ENCODE measurements around the gene SCAP.

The SCAP gene

DNA sequence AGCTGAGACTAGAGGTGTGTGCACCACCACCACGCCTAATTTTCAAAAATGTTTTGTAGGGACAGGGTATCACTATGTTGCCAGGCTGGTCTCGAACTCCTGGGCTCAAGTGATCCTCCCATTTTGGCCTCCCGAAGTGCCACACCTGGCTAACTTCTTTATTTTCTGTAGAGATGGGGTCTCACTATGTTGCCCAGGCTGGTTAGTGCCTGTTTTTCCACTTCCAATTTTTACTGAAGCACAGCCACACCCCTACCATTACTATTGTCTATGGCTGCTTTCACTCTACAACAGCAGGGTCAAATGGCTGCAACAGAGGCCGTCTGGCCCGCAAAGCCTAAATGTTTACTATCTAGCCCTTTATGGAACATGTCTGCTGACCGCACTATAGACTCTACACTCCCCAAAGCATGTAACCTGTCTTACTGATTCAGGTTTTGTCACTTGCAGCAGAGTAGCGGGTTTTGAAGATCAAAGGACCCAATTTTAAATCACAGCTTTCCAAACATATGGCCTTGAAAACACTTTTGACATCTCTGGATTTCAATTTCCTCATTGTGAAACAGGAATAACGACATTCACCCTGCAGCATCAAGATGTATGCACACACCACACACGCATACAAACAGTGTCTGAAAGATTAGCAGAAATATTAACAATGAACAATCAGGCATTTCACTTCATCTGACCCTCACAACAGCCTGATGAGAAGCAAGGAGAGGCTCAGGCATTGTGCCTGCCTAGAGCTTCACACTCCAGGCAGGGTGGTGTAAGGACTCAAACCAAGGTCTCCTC is 46.1 kb downstream of the SCAP start:
- DNase-seq = no peak

DNA sequence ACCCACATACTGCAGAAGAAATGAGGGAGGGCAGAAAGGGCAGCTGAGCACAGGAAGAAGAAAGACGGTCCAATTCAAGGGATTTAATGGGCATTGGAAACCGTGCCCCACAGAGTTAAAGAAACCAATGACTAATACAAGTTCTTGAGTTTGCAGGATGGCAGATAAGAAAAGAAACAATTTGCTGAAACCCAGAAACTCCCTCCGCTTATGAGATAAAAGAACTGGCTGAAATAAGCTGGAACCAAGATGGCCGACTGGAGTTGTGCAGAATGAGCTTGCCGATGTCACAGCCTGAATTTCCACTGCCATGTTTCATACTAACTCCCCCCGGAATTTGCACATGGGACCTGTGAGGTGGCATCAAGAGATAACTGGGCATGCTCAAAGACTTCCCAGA is 47.1 kb downstream of the SCAP start:
- no peak for DNase-seq

GRCh38 chr3:47427866-47428265 is 47.9 kb downstream of the SCAP start:
- DNase-seq = no peak

DNA sequence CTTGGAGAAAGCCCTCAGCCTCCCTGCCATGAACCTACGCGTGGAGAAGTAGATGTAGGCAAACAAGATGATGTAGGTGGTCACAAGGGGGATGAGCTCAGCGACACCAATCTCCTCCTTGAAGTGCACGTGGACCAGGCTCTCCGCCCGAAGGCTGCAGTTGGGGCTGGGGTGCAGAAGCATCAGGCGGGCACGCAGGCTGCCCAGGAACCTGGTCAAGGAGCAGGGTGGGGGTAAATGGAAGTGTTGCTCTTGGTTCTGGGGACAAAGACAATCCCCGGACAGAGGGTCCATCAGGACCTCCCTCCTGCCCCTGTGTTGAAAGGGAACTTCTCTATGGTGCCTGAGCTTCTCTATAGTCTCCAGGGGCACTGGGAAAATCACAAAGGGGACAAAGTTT is 49.8 kb downstream of the SCAP start:
- DNase-seq = no peak

- no peak for DNase-seq
These were observed 50.4 kb downstream of the SCAP start for GRCh38 chr3:47425383-47425778.

GRCh38 chr3:47424434-47425382 is 51.0 kb downstream of the SCAP start:
- no peak for DNase-seq

DNA sequence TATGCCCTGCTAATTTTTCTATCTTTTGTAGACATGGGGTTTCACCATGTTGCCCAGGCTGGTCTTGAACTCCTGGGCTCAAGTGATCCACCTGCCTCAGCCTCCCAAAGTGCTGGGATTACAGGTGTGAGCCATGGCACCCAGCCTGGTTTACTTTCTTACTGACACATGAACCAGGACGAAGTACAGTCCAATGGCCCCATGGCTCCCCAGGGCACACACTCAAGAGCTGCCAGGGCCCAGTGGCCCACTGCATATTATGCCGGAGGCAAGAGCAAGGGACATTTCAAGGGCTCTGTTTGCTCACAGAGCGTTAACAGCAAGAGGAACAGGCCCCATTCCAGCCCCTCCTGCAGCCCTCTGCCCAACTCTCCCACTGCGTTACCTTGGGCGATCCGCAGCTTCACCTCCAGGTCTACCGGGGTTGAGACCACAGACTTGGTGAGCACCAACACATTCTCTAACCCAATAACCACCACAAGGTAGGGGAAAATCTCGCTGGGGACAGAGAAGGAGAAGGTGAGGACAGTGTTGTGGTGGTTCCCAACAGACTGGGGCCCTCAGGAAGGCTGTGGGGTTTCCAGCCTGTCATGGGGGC is 52.1 kb downstream of the SCAP start:
- DNase-seq = no peak

GRCh38 chr3:47422743-47423142 is 53.0 kb downstream of the SCAP start:
- no peak for DNase-seq

- no peak for DNase-seq
These were observed 53.7 kb downstream of the SCAP start for GRCh38 chr3:47421741-47422649.

DNA sequence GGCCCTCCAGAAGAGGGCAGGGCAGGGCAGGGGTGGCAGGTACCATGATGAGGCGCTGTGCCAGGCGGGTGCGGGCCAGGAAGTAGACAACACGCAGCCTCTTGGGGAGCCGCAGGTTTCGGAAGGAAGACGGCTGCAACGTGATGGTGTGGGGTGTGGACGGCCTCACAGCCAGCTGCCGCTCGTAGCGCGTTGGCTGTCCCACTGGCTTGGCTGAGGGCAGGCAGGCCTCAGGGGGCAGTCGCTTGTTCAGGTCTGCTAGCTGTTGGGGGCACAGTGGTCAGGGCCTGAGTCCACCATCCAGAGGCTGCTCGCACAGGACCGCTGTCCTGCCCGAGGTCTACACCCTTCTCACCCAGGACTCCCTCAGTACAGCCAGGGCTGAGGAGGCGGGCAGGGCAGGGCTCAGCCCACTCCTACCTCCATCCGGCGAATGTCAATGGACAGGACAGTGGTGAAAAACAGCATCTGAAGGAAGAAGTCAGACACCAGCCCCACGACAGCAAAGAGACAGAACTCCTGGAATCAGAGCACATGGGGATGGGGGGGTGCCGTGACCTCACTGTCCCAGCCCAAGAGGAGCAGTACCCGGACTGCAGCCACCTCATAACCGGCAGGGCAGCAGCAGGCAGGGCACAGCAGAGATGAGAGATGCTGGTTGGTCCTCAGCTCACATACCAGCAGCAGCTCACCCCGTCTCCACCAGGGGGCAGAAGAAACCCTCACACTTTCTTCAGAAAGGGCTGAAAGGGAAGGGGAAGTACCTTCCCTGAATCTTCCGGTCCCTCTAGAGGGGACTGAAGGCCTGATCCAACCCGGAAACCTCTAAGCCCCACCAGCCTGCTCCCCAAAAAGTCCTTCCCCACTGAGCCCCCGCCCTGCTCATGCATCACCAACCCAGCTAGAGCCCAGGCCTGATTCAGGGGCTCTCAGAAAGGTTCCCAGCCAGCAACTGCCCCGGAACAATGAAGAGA is 54.9 kb downstream of the SCAP start:
- no peak for DNase-seq

DNA sequence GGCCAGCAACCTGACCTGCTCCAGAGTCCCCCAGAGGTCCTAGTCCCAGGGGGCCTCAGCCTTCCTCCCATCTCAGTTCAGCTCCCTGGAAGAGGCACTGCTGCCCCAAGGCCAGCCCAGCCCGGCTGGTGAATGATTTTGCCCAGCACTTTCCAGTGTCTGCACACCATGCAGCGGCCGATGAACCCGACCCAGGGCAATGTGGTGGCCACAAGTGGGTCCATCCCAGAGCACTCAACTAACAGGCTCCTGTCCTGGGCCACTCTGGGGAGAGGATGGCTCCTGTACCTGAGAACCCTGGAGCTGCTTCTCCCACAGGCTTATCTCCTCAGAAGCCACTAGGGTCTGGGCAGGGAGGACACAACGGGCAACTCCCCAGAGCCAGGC is 55.7 kb downstream of the SCAP start:
- DNase-seq = no peak

DNA sequence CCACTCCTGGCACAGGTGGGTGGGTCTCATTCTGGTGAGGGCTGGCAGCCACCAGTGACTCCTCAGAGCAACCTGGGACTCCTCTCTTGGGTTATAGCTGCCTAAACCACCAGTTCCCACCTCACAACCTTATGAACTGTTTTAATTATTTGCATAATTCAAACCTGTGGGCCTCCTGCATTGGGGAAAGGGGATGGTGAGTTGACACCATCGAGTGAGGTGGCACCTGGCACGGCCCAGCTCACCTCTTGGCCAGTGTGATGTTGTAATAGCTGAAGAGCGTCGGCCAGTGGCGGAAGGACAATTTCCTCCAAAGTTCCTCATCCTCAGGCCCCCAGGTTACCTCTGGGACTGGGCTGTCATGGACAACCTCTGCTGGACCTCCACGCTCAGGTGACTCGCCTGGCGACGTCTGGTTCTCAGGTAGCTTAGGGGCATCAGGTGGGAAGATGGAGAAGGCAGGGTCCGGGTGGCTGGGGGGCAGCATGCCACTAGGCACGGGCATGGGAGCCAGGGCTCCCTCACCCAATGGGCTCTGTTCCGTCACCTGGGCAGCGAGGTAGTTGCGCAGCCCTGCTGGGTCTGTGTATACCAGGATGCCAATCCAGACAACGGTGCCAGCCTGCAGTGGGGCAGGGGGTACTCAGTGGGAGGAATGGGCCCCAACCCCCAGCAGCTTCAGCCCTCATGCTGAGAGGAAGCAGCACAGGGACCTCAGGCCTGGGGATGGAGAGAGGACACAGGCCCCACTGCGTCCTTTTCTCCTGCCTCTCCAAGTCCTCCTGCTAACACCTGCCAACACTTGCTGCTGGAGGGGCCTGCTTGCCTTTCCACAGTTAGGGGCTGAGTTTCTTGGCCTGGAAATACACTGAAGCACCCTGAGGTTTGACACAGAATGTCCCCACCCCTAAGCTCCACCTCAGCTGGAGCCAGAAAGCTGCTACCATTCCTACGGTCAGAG is 56.4 kb downstream of the SCAP start:
- no peak for DNase-seq

DNA sequence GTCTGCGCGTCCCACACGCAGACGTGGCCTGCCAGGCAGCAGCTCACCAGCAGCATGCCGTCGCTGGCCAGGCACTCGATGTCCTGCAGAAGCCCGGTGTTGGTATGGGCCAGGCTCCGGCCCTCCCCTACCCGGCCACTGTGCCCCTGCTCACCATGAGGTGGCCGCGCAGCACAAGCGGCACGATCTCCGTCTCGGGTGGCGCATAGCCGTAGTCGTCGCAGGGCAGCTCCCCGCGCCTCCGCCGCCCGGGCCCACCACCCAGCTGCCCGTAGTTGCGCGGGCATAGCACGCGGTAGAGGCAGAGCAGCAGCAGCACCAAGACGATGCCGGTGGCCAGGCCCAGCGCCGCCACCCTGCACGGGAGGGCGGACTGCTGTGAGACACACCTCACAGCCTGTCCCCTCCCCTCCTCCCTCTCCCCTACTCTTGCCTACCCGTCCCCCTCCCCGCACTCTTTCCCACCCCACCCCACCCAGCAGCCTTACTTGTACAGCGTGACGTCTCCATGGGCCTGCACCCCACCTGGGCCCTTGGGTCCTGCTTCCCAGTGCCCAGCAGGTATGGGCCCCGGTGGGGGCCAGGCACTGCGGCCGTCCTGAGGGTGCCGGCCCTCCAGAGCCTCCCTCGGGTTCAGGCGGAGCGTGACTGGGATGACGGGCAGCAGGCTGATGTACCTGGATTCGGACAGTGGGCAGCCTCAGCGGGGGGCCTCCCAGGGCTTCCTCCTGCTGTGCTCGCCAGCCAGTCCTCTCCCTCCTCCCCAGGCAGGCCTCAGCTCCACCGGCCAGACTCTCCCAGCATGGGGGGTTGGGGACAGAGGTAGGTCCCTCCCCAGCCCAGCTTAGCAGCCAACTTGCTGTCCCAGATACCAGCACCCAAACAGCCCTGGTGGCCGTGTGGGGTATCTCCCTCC is 57.3 kb downstream of the SCAP start:
- DNase-seq = no peak

DNA sequence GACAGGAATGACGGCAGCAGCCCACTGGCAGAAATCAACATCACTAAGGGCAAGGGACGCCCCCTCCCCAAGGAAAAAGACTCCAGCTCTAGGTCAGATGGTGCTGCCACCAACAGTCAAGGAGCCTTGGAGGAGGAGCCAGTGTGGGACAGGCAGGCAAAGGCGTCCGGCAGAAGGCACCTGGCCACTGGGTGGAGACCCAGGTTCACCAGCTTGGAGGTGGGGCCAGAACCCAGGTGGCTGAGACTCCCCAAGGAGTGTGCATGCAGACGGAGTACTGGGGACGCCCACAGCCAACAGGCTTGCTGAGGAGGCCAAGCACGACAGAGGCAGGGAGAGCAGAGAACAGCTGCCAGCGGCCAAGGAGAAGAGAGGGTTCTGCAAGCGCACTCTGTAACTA is 59.7 kb downstream of the SCAP start:
- no peak for DNase-seq

- DNase-seq = no peak
These were observed 60.8 kb downstream of the SCAP start for GRCh38 chr3:47414666-47415587.

- no peak for DNase-seq
These were observed 61.6 kb downstream of the SCAP start for GRCh38 chr3:47414161-47414564.

DNA sequence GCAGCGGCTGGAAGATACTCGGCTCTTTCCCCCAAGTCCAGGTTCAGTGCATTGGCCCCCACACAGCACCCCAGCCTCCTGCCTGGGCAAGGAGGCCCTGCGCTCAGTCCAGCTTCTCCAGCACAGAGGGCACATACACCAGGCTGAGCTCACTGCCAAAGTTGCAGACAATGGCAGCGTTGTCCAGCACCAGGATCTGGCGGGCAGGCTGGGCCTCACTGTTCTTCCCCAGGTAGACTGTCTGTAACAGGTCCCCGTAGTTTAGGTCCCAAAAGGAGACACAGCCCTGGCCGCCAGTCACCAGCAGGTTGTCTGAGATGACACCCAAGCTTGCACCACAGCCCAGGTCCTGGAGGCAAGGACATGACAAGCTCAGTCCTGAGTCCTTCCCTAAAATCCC is 62.0 kb downstream of the SCAP start:
- DNase-seq = no peak
